DOHH2 (cell line): ENCODE data around the gene PPP1R14B.

Experiments
- CTCF ChIP-seq: fragments of 200-600 bp; sonication (generic); IDR thresholded peaks from one replicate; pipeline ENCODE4 v1.5.1; 2014; ENCODE audit warnings: antibody characterized with exemption, mild to moderate bottlenecking, low read depth, low read length; ENCODE audit not compliant: poor library complexity, severe bottlenecking
- EZH2phosphoT487 ChIP-seq: fragments of 200-600 bp; sonication (generic); IDR thresholded peaks from 2 replicates; pipeline ENCODE4 v1.6.1; 2017; ENCODE audit warnings: borderline replicate concordance, mild to moderate bottlenecking, antibody characterized with exemption, low read length, moderate library complexity, mixed read lengths

GRCh38 chr11:64201543-64201942 lies 45.2 kb downstream of the PPP1R14B start:
- TF ChIP-seq CTCF (no peak), EZH2phosphoT487 (no peak)
